ENCODE results near the gene IL3. TPM values are rescaled to one million over a fixed set of nuclear protein-coding genes. Genes with fewer than 3 reads are reported as not detected.
"Not testable (repeated sequence)": the region's sequence is repeated elsewhere in the genome, so short reads cannot be mapped to it uniquely, and the experiment has no call there.

Gene IL3
- total RNA-seq, 1 donor: not detected

DNA sequence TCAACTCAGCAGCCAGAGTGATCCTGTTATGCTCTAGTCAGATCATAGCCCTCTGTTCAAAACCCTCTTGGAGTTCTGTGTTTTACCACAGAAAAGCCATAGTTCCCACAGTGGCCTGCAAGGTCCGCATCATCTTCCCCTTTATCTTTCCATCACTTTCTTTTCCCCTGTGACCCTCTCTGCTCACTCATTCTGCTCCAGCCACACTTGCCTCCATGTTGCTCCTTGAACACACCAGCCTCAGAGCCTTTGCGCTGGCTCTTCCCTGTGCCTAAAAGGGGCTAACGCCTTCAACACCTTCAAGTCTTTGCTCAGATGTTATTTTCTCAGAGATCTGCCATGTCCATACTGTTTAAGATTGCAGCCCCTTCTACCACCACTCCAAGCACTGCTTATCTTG lies 39.5 kb downstream of the IL3 start:
- H3K4me3 ChIP-seq (ENCODE audit: low read length): no peak overlapping the region
- H3K27me3 ChIP-seq (ENCODE audit: insufficient read depth, low read length): no peaks in the 10 kb centered on the region
- H3K9me3 ChIP-seq (ENCODE audit: low read depth, low read length): no peaks in the 10 kb centered on the region
- H3K4me1 ChIP-seq (ENCODE audit: insufficient read depth, low read length): peaks cover 64% of the 10 kb centered on the region

DNA sequence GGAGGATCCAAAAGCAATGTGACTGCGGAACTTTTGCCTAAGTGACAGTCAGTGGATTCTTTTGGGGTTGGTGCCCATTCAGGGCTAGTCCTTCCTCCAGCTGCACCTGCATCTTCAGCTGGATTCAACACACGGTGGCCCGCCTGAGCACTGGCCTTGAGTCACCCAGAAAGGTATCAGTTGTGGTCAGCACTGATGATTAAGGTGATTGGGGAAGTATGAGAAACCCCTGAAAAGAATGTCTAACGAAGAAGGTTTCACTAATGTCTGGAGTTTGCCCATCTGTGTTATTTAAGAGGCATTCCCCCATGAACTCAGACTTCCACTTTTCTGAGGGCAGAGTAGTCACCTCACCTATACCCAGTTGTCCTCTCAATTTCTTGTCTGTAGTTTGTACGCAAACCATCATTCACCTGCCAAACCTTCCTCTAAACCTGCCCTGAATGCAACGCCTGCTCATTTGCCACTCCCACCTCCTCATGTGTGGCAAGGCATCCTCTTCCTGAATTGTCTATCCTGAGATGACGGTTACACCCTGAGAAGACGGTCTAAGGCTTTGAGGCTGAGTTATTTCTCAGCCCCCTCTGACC lies 40.3 kb downstream of the IL3 start:
- H3K4me3 ChIP-seq (ENCODE audit: low read length): no peak overlapping the region
- H3K9me3 ChIP-seq (ENCODE audit: low read depth, low read length): no peaks in the 10 kb centered on the region
- H3K27me3 ChIP-seq (ENCODE audit: insufficient read depth, low read length): no peaks in the 10 kb centered on the region
- peaks cover 65% of the 10 kb centered on the region for H3K4me1 ChIP-seq (ENCODE audit: insufficient read depth, low read length)

DNA sequence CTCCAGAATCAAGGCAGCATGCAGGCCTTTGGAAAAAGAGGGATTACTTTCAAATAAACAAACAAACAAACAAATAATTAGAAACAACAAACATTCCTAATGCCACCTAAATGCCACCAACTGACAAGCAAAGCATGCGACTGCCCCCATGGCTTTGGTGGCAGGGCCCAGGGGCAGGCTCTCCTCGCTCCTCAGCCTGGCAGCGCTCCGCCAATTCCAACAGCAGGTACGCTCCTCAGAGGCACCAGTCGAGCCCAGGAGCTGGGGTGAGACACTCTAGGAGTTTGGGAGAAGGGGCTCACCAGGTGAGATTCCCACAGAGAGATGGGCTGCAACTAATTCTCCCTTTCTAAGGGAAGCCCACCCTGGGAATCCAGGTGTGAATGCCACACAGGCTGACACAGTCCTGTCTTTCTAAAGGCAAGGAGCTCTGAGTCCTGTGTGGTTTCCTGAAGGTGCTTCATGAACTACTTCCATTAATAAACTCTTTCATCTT lies 41.0 kb downstream of the IL3 start:
- Histone ChIP-seq H3K4me1 (ENCODE audit: insufficient read depth, low read length) (peaks cover 65% of the 10 kb centered on the region), H3K4me3 (ENCODE audit: low read length) (no peak overlapping the region), H3K27me3 (ENCODE audit: insufficient read depth, low read length) (no peaks in the 10 kb centered on the region), H3K9me3 (ENCODE audit: low read depth, low read length) (no peaks in the 10 kb centered on the region)

DNA sequence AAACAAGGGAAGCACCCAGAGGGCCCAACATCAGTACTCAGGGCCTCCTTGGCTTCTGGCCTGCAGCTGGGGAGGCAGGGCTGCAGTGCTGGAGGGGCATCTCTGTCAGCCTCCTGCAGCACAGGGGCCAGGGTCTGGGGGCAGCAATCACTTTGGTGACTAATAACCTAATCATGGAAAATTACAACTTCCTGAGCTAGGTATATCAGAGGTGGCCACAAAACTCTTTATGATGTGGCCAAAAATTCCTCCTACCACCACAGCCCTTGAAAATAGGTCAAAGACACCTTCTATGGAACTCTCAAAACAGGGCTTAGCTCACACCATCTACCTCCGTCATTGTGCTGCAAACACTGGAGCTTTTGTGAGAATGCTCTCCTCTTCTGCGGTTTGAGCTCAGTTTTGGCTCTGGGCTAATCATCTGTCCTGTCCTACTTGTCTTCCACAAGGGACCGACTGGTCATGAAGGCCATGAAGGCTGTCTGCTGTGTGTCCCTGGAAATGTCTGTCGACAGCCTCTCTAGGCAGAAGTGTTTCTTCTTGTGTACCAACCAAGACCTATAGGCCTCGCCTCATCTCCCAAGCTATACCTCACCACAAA lies 41.7 kb downstream of the IL3 start:
- peaks cover 65% of the 10 kb centered on the region for H3K4me1 ChIP-seq (ENCODE audit: insufficient read depth, low read length)
- H3K4me3 ChIP-seq (ENCODE audit: low read length): no peak overlapping the region
- H3K27me3 ChIP-seq (ENCODE audit: insufficient read depth, low read length): no peaks in the 10 kb centered on the region
- H3K9me3 ChIP-seq (ENCODE audit: low read depth, low read length): no peaks in the 10 kb centered on the region

DNA sequence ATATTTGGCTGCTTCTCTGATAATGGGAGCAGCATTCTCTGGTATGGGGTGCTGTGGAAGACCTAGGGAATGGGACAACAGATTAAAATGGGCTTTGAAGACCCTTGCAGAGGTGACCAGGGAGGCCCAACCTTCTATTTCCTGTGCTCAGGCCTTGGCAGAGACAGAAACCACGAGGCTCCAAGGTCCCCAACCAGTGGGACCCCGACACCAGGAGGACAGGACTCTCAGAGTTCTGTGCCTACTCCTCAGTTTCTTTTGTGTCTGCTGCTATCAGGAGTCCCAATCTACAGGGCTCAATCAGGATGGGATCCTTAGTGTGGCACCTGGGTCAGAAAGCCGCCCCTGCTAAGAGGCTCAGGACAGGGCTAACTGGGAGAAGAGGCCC lies 42.5 kb downstream of the IL3 start:
- no peaks in the 10 kb centered on the region for H3K9me3 ChIP-seq (ENCODE audit: low read depth, low read length)
- no peaks in the 10 kb centered on the region for H3K27me3 ChIP-seq (ENCODE audit: insufficient read depth, low read length)
- no peak overlapping the region for H3K4me3 ChIP-seq (ENCODE audit: low read length)
- peaks cover 65% of the 10 kb centered on the region for H3K4me1 ChIP-seq (ENCODE audit: insufficient read depth, low read length)

DNA sequence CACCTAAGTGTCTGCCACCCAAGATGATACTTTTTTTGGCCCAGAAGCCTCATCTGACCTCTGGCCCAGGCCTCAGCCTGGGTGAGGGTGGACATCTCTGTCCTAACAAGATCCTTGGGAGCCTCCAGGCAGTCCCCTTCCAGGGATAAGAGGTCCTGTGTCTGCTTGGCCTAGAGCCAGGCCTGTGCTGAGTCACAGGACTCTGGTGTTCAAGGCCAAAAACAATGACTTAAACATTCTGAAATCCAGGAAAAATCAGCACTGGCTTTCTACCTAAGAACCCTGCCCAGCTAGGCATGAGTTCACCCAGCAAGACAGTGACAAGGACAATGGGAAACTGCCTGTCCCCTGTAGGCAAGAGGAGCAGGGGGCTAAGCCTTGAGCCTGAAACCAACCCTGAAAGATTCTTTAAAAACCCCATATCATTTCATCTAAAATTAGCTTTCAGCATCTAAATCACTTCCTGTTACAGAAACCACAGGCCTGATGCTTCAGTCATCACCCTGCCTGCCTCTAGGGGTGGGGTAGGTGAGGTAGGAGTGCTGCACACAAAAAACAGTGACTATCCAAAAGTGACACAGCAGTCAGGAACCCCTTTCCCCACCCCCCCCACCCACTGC lies 43.0 kb downstream of the IL3 start:
- no peaks in the 10 kb centered on the region for H3K9me3 ChIP-seq (ENCODE audit: low read depth, low read length)
- H3K4me3 ChIP-seq (ENCODE audit: low read length): no peak overlapping the region
- H3K27me3 ChIP-seq (ENCODE audit: insufficient read depth, low read length): no peaks in the 10 kb centered on the region
- peaks cover 65% of the 10 kb centered on the region for H3K4me1 ChIP-seq (ENCODE audit: insufficient read depth, low read length)

DNA sequence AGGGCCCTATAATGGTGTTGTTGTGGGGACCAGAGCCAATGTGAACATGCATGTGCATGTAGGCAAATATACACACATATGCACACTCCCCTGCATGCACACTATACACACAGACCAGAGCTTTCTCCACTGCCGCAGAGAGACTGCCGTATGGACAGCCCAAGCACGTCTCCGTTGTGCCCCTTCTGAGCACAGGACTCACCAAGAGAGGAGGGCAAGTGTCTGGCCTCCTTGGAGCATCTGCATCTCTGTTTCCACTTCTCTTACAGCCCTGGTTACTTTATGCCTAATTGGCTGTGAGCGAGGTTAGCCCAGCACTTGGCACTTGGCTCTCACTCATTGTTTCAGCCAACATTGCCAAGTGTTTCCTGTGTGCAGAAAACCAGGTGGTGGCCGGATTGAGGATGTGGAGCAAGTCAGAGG lies 43.5 kb downstream of the IL3 start:
- H3K27me3 ChIP-seq (ENCODE audit: insufficient read depth, low read length): no peaks in the 10 kb centered on the region
- H3K9me3 ChIP-seq (ENCODE audit: low read depth, low read length): no peaks in the 10 kb centered on the region
- no peak overlapping the region for H3K4me3 ChIP-seq (ENCODE audit: low read length)
- peaks cover 63% of the 10 kb centered on the region for H3K4me1 ChIP-seq (ENCODE audit: insufficient read depth, low read length)

DNA sequence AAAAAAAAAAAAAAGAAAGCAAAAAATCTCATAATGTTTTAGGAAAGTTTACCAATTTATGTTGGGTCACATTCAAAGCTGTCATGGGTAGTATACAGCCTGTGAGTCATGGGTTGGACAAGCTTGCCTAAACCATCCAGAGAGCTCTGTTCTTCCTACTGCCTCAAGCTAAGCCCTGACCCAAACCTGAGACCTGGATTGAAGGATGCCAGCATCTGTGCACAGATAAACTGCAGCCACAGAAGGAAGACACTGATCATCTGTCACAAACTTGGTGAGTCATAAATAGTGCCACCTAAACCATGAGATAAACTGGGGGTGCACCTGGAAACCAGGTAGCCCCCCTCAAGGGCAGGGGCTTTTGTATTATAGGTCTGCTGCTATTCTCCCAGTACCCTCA lies 44.1 kb downstream of the IL3 start:
- peaks cover 57% of the 10 kb centered on the region for H3K4me1 ChIP-seq (ENCODE audit: insufficient read depth, low read length)
- no peak overlapping the region for H3K4me3 ChIP-seq (ENCODE audit: low read length)
- H3K9me3 ChIP-seq (ENCODE audit: low read depth, low read length): no peaks in the 10 kb centered on the region
- no peaks in the 10 kb centered on the region for H3K27me3 ChIP-seq (ENCODE audit: insufficient read depth, low read length)

DNA sequence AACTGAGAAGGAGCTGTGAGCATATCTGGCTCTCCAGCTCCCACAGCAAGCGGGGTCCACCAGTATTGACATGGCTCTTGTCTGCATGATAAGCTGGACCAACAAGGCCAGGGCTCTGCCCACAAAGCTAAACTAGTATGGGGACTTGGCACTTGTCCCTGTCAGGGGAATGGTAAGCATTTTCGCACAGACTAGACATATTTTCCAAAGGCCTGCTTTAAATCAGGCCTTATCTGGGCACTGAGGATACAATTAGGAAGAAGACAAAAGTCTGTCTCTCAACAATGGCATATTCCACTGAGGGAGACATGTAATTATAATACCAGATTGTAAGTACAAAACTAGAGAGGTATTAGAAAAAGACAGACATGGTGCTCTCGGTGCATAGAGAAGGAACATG lies 45.2 kb downstream of the IL3 start:
- peaks cover 52% of the 10 kb centered on the region for H3K4me1 ChIP-seq (ENCODE audit: insufficient read depth, low read length)
- no peaks in the 10 kb centered on the region for H3K9me3 ChIP-seq (ENCODE audit: low read depth, low read length)
- H3K27me3 ChIP-seq (ENCODE audit: insufficient read depth, low read length): no peaks in the 10 kb centered on the region
- no peak overlapping the region for H3K4me3 ChIP-seq (ENCODE audit: low read length)

DNA sequence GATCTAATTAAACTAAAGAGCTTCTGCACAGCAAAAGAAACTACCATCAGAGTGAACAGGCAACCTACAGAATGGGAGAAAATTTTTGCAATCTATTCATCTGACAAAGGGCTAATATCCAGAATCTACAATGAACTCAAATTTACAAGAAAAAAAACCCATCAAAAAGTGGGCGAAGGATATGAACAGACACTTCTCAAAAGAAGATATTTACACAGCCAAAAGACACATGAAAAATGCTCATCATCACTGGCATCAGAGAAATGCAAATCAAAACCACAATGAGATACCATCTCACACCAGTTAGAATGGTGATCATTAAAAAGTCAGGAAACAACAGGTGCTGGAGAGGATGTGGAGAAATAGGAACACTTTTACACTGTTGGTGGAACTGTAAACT lies 48.0 kb downstream of the IL3 start:
- not testable (repeated sequence) for H3K27me3 ChIP-seq (ENCODE audit: insufficient read depth, low read length); H3K9me3 ChIP-seq (ENCODE audit: low read depth, low read length); H3K4me3 ChIP-seq (ENCODE audit: low read length)
- peaks cover 30% of the 10 kb centered on the region for H3K4me1 ChIP-seq (ENCODE audit: insufficient read depth, low read length)

DNA sequence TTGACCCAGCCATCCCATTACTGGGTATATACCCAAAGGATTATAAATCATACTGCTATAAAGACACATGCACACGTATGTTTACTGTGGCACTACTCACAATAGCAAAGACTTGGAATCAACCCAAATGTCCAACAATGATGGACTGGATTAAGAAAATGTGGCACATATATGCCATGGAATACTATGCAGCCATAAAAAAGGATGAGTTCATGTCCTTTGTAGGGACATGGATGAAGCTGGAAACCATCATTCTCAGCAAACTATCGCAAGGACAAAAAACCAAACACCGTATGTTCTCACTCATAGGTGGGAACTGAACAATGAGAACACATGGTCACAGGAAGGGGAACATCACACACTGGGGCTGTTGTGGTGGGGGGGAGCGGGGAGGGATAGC lies 48.5 kb downstream of the IL3 start:
- peaks cover 30% of the 10 kb centered on the region for H3K4me1 ChIP-seq (ENCODE audit: insufficient read depth, low read length)
- not testable (repeated sequence) for H3K4me3 ChIP-seq (ENCODE audit: low read length); H3K9me3 ChIP-seq (ENCODE audit: low read depth, low read length); H3K27me3 ChIP-seq (ENCODE audit: insufficient read depth, low read length)

DNA sequence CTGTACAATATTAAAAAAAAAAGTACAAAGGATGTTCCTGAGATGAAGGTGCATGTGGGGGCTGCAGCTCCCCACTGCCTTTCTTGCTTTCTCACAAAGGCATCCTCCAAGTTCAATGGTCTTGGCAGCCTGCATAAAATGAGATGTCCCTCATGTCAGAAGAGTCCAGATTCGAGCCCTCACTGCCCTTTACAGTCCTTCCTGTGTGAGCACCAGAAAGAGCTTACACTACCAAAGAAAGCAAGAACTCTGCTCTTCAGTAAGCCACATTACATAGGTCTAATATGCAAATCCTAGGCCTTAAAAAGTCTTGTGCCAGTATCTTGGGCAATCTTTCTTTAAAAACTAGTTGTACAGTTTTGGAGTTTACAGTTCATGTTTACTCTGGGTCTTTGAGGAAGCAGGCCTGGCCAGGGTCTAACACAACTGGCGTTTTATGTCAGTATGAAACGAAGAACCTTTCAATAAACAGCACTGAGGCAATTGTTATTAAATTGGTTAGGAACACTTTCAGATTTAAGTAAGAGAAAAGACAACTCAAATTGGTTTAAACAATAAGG lies 49.1 kb downstream of the IL3 start:
- H3K4me3 ChIP-seq (ENCODE audit: low read length): no peak overlapping the region
- H3K27me3 ChIP-seq (ENCODE audit: insufficient read depth, low read length): no peaks in the 10 kb centered on the region
- no peaks in the 10 kb centered on the region for H3K9me3 ChIP-seq (ENCODE audit: low read depth, low read length)
- peaks cover 30% of the 10 kb centered on the region for H3K4me1 ChIP-seq (ENCODE audit: insufficient read depth, low read length)

DNA sequence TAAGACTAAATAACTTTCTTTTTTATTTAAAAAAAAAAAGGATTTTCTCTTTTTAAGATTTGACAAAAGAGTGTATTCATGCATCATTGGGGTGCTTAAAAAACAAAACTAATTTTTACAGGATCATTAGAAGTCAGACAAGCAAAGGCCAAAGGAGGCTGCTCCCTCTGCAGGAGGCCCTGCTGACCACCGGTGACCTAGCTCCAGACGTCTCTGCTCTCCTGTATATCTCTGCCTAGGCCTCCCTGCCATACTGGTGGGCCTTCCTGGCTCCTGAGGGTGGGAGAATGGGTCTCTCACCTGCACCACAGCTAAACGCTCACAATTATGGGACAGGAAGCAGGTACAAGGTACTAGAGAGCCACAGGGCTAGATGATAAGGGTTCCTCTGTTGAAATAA lies 49.7 kb downstream of the IL3 start:
- Histone ChIP-seq H3K4me3 (ENCODE audit: low read length) (no peak overlapping the region), H3K27me3 (ENCODE audit: insufficient read depth, low read length) (no peaks in the 10 kb centered on the region), H3K4me1 (ENCODE audit: insufficient read depth, low read length) (peaks cover 30% of the 10 kb centered on the region), H3K9me3 (ENCODE audit: low read depth, low read length) (no peaks in the 10 kb centered on the region)

DNA sequence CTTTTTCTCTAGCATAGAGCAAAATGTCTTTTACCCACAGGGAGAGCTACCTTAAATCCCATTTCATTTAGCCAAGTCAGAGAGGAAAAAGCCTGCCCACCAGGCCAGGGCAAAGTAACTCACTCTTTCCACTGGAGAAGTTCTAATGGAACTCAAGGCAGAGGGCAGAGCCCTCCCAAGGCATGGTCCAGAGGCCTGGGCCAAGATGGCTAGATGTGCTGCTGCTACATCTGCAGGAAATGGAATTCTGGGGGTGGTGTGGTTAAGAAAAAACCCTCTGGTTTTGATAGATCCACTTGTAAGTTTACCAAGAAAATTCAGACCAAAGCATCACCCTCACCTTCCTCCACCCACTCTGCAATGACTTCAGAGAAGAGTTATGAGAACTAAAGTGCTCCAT lies 50.5 kb downstream of the IL3 start:
- peaks cover 33% of the 10 kb centered on the region for H3K4me1 ChIP-seq (ENCODE audit: insufficient read depth, low read length)
- H3K27me3 ChIP-seq (ENCODE audit: insufficient read depth, low read length): no peaks in the 10 kb centered on the region

DNA sequence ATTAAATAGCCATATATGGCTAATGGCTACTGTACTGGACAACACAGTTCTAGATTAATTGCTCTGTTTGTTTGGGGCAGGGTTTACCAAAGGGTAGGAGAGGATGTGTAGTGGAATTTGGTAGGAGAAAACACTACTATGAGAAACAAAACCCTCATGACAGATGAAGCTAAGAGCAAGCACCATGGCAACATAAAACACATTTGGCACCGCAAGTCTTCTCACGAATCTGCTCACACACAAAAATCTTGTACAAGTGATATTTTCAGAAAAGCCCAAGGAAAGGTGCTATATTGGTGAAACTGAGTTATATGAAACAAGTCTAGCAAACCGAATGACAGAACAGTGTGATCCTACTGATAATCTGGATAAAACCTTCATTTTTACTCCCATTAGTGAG lies 51.7 kb downstream of the IL3 start:
- no peaks in the 10 kb centered on the region for H3K27me3 ChIP-seq (ENCODE audit: insufficient read depth, low read length)

More for the DNA sequence above, 50.5 kb downstream of the IL3 start:
- no peak overlapping the region for H3K4me3 ChIP-seq (ENCODE audit: low read length)
- no peaks in the 10 kb centered on the region for H3K9me3 ChIP-seq (ENCODE audit: low read depth, low read length)

More for the DNA sequence above, 51.7 kb downstream of the IL3 start:
- Histone ChIP-seq H3K4me3 (ENCODE audit: low read length) (no peak overlapping the region), H3K4me1 (ENCODE audit: insufficient read depth, low read length) (peaks cover 39% of the 10 kb centered on the region), H3K9me3 (ENCODE audit: low read depth, low read length) (no peaks in the 10 kb centered on the region)

All from mononuclear cell (primary cell).